Smooth muscle cell (in vitro differentiated cells): ENCODE measurements around the gene GABARAP. TPM values are rescaled to one million over a fixed set of nuclear protein-coding genes. Genes with fewer than 3 reads are reported as not detected.

Experiments
- DNase-seq: peaks from one replicate; lab custom pipeline; 2025; ENCODE audit not compliant: unreplicated experiment; lab: John Stamatoyannopoulos, UW
- H2AFZ ChIP-seq: fragments of 200-600 bp; sonication (generic); 2 replicates; pipeline ENCODE4 v1.6.0; 2016; ENCODE audit warnings: antibody characterized with exemption, low read depth, mild to moderate bottlenecking
- H3F3A ChIP-seq: fragments of 200-600 bp; sonication (generic); 2 replicates; pipeline ENCODE4 v1.6.0; 2017; ENCODE audit warnings: antibody characterized with exemption, low read depth
- H3K27ac ChIP-seq: fragments of 200-600 bp; sonication (generic); 2 replicates; pipeline ENCODE4 v1.5.1; 2016; ENCODE audit warnings: low read depth, mild to moderate bottlenecking
- H3K27me3 ChIP-seq: fragments of 200-600 bp; sonication (generic); 2 replicates; pipeline ENCODE4 v1.6.1; 2016; ENCODE audit warnings: low read depth, mild to moderate bottlenecking
- H3K36me3 ChIP-seq: fragments of 200-600 bp; sonication (generic); 2 replicates; pipeline ENCODE4 v1.5.1; 2016; ENCODE audit warnings: low read depth
- H3K4me1 ChIP-seq: fragments of 200-600 bp; sonication (generic); 2 replicates; pipeline ENCODE4 v1.5.1; 2016; ENCODE audit warnings: low read depth
- H3K4me2 ChIP-seq: fragments of 200-600 bp; sonication (generic); 2 replicates; pipeline ENCODE4 v1.6.0; 2016; ENCODE audit warnings: mild to moderate bottlenecking
- H3K4me3 ChIP-seq: fragments of 200-600 bp; sonication (generic); 2 replicates; pipeline ENCODE4 v1.5.1; 2016; ENCODE audit warnings: mild to moderate bottlenecking
- H3K79me2 ChIP-seq: fragments of 200-600 bp; sonication (generic); 2 replicates; pipeline ENCODE4 v1.6.0; 2016; ENCODE audit warnings: low read depth, mild to moderate bottlenecking
- H3K9ac ChIP-seq: fragments of 200-600 bp; sonication (generic); 2 replicates; pipeline ENCODE4 v1.6.0; 2016; ENCODE audit warnings: low read depth
- H3K9me3 ChIP-seq: fragments of 200-600 bp; sonication (generic); replicated peaks from 2 replicates; pipeline ENCODE4 v1.5.1; 2016; ENCODE audit warnings: low read depth
- H4K20me1 ChIP-seq: fragments of 200-600 bp; sonication (generic); 2 replicates; pipeline ENCODE4 v1.6.0; 2016; ENCODE audit warnings: low read depth
- WGBS: methylation state at CpG from one replicate; pipeline ENCODE4 v1.1.7; 2016; ENCODE audit warnings: low lambda C conversion rate; 5-methylcytosine and 5-hydroxymethylcytosine counted together
- polyA plus RNA-seq: library from polyadenylated mRNA; unstranded; fragments of >200 nt; fragmentation: Nextera tagmentation; extraction: Ambion mirVana; gene quantifications from 2 replicates; pipeline ENCODE4 v1.2.1, GENCODE V29; 2016
- total RNA-seq: library from RNA; depleted of rRNA; stranded (reverse); fragments of >200 nt; gene quantifications from 2 replicates; pipeline ENCODE4 v1.2.3, GENCODE V29; 2014
- TF ChIP-seq, protein P1 (sequence below): fragments of 200-600 bp; sonication (generic); IDR thresholded peaks from 2 replicates; pipeline ENCODE4 v1.5.1; 2017; ENCODE audit warnings: borderline replicate concordance, mild to moderate bottlenecking, antibody characterized with exemption; ENCODE audit not compliant: insufficient read depth, poor library complexity, severe bottlenecking

Gene GABARAP
- total and polyA plus RNA-seq, 2 experiments from 2014 or later = 363 to 735 TPM

GRCh38 chr17:7281074-7281952 lies 39.1 kb upstream of the GABARAP start, which contains the start of gene SLC2A4:
Gene SLC2A4 (plus strand): TSS chr17:7281718. CDS start chr17:7281935, 217 bp downstream.
- Histone ChIP-seq H3K9me3 (no peaks in the 10 kb centered on the region), H3K4me2 (peak within 1 kb of the TSS; percentile 87), H3K4me1 (no peaks in the 10 kb centered on the region), H3K27ac (peak within 1 kb of the TSS; percentile 39), H3K36me3 (no peaks in the 10 kb centered on the region), H3K9ac (no peak within 1 kb of the TSS), H3K4me3 (peak within 1 kb of the TSS; percentile 47), H3K79me2 (no peaks in the 10 kb centered on the region), H4K20me1 (no peaks in the 10 kb centered on the region), H2AFZ (peak within 1 kb of the TSS; percentile 70), H3F3A (peaks cover 5% of the 10 kb centered on the region), H3K27me3 (peaks cover 14% of the 10 kb centered on the region)
- TF ChIP-seq, protein P1, sequence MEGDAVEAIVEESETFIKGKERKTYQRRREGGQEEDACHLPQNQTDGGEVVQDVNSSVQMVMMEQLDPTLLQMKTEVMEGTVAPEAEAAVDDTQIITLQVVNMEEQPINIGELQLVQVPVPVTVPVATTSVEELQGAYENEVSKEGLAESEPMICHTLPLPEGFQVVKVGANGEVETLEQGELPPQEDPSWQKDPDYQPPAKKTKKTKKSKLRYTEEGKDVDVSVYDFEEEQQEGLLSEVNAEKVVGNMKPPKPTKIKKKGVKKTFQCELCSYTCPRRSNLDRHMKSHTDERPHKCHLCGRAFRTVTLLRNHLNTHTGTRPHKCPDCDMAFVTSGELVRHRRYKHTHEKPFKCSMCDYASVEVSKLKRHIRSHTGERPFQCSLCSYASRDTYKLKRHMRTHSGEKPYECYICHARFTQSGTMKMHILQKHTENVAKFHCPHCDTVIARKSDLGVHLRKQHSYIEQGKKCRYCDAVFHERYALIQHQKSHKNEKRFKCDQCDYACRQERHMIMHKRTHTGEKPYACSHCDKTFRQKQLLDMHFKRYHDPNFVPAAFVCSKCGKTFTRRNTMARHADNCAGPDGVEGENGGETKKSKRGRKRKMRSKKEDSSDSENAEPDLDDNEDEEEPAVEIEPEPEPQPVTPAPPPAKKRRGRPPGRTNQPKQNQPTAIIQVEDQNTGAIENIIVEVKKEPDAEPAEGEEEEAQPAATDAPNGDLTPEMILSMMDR = no peak
- DNase-seq = peak; percentile 78
- WGBS = 2% methylated on average over 59 of the region's 71 CpGs

DNA sequence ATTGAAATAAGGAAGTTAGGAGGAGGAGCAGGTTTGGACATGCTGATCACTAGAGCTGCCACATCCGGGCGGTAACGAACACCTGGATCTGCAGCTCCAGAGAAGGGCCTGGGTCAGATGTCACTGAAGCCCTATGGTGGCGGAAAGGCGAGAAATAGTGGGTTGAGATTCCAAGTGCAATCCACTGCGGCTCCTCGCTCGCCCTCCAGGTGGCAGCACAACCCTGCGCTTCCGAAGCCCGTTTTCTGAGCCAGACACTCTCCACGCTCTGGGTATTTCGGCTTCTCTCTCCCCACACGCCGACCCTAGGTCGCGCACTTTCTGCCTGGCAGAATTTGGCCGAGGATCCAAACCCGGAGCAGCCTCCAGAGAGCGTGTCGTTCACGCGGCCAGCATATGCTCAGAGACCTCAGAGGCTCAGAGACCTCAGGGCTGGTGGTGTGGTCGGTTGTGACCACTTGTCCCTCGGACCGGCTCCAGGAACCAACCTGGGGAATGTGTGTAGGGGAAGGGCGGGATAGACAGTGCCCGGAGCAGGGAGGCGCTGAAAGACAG lies 38.3 kb upstream of the GABARAP start:
- DNase-seq = peak; percentile 66

GRCh38 chr17:7279448-7279847 lies 37.2 kb upstream of the GABARAP start:
- Histone ChIP-seq H4K20me1 (no peaks in the 10 kb centered on the region), H3K4me1 (no peaks in the 10 kb centered on the region), H3K27ac (no peak overlapping the region), H3K4me3 (no peak overlapping the region), H3K36me3 (no peaks in the 10 kb centered on the region), H3K79me2 (no peaks in the 10 kb centered on the region), H2AFZ (no peak overlapping the region), H3F3A (peaks cover 5% of the 10 kb centered on the region), H3K9me3 (no peaks in the 10 kb centered on the region), H3K4me2 (no peak overlapping the region), H3K27me3 (peaks cover 14% of the 10 kb centered on the region), H3K9ac (no peak overlapping the region)
- TF ChIP-seq, protein P1 = no peak
- 92% methylated on average over 8 of the region's 8 CpGs for WGBS
- DNase-seq = no peak

More for the DNA sequence above, 38.3 kb upstream of the GABARAP start:
- peaks cover 5% of the 10 kb centered on the region for H3F3A ChIP-seq
- H3K9ac ChIP-seq = no peak overlapping the region
- H3K36me3 ChIP-seq = no peaks in the 10 kb centered on the region
- 1% methylated on average over 29 of the region's 29 CpGs for WGBS
- peaks cover 14% of the 10 kb centered on the region for H3K27me3 ChIP-seq
- H3K4me2 ChIP-seq = peak overlapping the region; percentile 87
- no peaks in the 10 kb centered on the region for H3K4me1 ChIP-seq
- no peaks in the 10 kb centered on the region for H3K79me2 ChIP-seq
- H3K27ac ChIP-seq = peak overlapping the region; percentile 39
- H4K20me1 ChIP-seq = no peaks in the 10 kb centered on the region
- no peak overlapping the region for H2AFZ ChIP-seq
- H3K4me3 ChIP-seq = peak overlapping the region; percentile 47
- TF ChIP-seq, protein P1 = peak; percentile 75
- H3K9me3 ChIP-seq = no peaks in the 10 kb centered on the region
